G401.6 (cell line): ENCODE results near the gene KCNT1.

Experiments used
- FAIRE-seq: peaks from 2 replicates; lab custom pipeline; 2012; peaks lifted over from hg19 to GRCh38; lab: Jason Lieb, UNC

Gene KCNT1

GRCh38 chr9:135700525-135700924 is 1.5 kb upstream of the KCNT1 start:
- no peak for FAIRE-seq

GRCh38 chr9:135701067-135701958 is 672 bp upstream of the KCNT1 start:
- FAIRE-seq, result no peak

- no peak for FAIRE-seq
Measured at GRCh38 chr9:135703726-135704125, 1.7 kb downstream of the KCNT1 start.

- no peak for FAIRE-seq
Measured at GRCh38 chr9:135704483-135704882, 2.5 kb downstream of the KCNT1 start.

GRCh38 chr9:135705376-135705775 is 3.4 kb downstream of the KCNT1 start:
- no peak for FAIRE-seq

- FAIRE-seq, result no peak
Measured at GRCh38 chr9:135706288-135706687, 4.3 kb downstream of the KCNT1 start.

GRCh38 chr9:135707252-135708138 is 5.5 kb downstream of the KCNT1 start:
- no peak for FAIRE-seq

- no peak for FAIRE-seq
Measured at GRCh38 chr9:135708164-135708563, 6.2 kb downstream of the KCNT1 start.

- no peak for FAIRE-seq
Measured at GRCh38 chr9:135711391-135711790, 9.4 kb downstream of the KCNT1 start.

GRCh38 chr9:135711881-135712280 is 9.9 kb downstream of the KCNT1 start:
- no peak for FAIRE-seq

- FAIRE-seq, result no peak
Measured at GRCh38 chr9:135712613-135713295, 10.8 kb downstream of the KCNT1 start.

- FAIRE-seq, result no peak
Measured at GRCh38 chr9:135714242-135715055, 12.5 kb downstream of the KCNT1 start.

- FAIRE-seq, result no peak
Measured at GRCh38 chr9:135715056-135715595, 13.1 kb downstream of the KCNT1 start.

- no peak for FAIRE-seq
Measured at GRCh38 chr9:135716045-135716444, 14.1 kb downstream of the KCNT1 start.

- no peak for FAIRE-seq
Measured at GRCh38 chr9:135717410-135717809, 15.4 kb downstream of the KCNT1 start.

- no peak for FAIRE-seq
Measured at GRCh38 chr9:135718616-135719015, 16.6 kb downstream of the KCNT1 start.

GRCh38 chr9:135719472-135719871 is 17.5 kb downstream of the KCNT1 start:
- FAIRE-seq, result no peak

- no peak for FAIRE-seq
Measured at GRCh38 chr9:135722365-135722764, 20.4 kb downstream of the KCNT1 start.

GRCh38 chr9:135724186-135724787 is 22.3 kb downstream of the KCNT1 start:
- FAIRE-seq, result no peak

- FAIRE-seq, result no peak
Measured at GRCh38 chr9:135726138-135726853, 24.3 kb downstream of the KCNT1 start.
